CD4-positive, alpha-beta T cell treated with Interleukin-17A for 1 hour (primary cell): ENCODE results near the gene IMPDH1.

Experiments used
- DNase-seq: peaks from one replicate; pipeline ENCODE4 v3.0.0-alpha.2; 2020

The IMPDH1 gene

GRCh38 chr7:128404886-128405470 lies 4.8 kb downstream of the IMPDH1 start:
- no peak for DNase-seq

DNA sequence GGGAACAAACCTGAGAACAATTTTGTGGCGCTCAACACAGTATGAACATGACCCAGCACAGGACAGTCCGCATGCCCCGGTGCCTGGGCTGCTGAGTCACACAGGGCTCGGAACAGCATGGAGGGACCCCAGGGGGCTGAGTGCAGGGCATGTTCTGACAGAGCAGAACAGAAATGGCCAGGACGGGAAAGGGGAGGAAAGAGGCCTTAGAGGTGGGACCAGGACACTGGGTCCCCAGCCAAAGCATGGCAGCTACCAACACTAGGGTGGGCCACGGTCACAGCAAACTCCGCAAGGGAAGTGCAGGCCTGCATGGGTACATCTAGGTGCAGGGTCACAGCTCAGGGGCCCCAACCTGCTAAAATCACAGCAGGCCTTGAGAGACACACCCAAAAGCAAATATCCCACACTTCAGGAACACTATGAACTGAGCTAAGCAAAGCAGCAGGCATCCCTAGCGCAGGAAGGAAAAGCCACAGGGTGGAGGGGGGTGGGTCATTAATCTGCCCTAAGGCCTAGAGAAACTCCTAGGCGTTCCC lies 5.6 kb downstream of the IMPDH1 start:
- no peak for DNase-seq

- DNase-seq = no peak
These were observed 6.1 kb downstream of the IMPDH1 start for GRCh38 chr7:128403676-128404075.

DNA sequence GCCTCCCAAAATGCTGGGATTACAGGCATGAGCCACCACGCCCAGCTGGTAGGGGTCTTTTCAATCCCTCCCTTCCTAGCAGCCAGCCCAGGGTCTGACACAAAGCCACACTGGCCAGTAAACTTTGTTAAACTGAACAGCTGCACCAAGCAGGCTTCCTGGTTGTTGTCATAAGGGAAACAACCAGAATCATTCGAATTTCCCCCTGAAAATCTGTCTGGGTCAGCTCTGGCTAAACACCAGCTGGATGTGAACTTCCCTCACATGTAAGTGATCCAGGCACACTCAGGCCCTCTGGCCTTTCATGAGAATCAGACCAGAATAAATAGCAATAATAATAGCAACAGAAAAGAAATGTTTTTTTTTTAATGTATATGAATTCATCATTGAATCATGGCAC lies 7.4 kb downstream of the IMPDH1 start:
- no peak for DNase-seq

- no peak for DNase-seq
These were observed 9.2 kb downstream of the IMPDH1 start for GRCh38 chr7:128400566-128400965.

GRCh38 chr7:128399991-128400390 lies 9.8 kb downstream of the IMPDH1 start:
- no peak for DNase-seq

DNA sequence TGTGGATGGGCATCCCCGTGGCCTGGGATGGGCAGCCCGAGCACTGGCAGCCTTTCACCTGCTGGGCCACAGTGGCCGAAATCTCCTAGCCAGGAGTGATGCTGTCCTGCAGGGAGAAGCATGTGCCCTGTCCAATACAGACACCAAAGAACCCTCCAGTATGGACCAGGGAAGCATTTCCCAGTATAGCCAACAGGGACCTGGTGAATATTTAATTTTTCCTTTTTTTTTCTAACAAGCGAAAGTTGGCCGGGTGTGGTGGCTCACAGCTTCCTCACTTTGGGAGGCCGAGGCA lies 11.0 kb downstream of the IMPDH1 start:
- no peak for DNase-seq

DNA sequence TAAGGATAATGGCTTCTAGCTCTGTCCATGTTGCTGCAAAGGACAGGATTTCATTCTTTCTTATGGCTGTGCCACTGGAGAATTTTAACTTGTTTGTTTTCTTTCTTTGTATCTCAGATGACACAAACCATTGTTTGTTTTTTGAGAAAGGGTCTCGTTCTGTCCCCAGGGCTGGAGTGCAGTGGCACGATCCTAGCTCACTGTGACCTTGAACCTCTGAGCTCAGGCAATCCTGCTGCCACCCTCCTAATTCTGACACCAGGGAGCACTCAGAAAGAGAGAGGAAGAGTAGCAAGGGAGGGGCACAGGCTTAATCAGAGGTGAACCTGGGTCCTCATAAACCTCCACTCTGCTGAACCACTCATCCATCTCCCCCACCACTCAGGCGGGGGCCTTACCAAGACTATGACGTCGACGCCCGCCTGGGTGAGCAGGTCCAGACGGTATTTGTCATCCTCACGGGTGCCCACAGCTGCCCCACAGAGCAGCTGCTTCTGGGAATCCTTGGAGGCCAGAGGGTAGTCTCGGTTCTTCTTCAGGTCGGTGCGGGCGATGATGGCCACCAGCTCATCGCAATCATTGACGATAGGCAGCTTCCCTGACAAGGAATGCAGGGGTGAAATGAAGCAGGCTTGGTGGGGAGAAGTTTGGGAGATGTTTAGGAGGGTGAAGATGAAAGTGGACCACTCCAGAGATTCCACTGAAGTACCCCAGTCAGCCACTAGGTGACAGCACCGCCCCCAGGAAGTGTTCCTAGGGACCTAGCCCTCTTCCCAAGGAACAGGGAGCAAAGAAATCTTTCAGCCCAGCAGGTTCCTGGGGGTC lies 11.6 kb downstream of the IMPDH1 start:
- DNase-seq = peak; percentile 39

- DNase-seq = no peak
These were observed 13.4 kb downstream of the IMPDH1 start for GRCh38 chr7:128396357-128396756.

DNA sequence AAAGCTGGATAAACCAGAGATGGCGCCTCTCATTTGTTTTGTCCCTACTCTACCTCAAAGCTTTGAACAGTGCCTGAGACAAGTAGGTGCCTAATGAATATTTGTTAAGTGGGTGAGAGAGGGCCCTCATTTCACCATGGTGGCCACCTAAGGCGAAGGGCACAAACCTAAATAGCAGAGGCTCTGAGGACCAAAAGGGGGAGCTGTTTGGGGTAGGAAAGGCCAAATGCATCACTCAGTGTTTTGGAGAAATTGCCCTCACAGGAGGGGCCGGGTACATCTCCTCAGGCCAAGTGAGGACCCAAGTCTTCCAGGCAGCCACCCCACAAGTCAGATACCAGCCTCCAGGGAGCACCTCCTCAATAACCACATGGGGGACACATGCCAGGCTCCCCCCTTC lies 14.0 kb downstream of the IMPDH1 start:
- DNase-seq = no peak

- no peak for DNase-seq
These were observed 14.8 kb downstream of the IMPDH1 start for GRCh38 chr7:128394904-128395496.

DNA sequence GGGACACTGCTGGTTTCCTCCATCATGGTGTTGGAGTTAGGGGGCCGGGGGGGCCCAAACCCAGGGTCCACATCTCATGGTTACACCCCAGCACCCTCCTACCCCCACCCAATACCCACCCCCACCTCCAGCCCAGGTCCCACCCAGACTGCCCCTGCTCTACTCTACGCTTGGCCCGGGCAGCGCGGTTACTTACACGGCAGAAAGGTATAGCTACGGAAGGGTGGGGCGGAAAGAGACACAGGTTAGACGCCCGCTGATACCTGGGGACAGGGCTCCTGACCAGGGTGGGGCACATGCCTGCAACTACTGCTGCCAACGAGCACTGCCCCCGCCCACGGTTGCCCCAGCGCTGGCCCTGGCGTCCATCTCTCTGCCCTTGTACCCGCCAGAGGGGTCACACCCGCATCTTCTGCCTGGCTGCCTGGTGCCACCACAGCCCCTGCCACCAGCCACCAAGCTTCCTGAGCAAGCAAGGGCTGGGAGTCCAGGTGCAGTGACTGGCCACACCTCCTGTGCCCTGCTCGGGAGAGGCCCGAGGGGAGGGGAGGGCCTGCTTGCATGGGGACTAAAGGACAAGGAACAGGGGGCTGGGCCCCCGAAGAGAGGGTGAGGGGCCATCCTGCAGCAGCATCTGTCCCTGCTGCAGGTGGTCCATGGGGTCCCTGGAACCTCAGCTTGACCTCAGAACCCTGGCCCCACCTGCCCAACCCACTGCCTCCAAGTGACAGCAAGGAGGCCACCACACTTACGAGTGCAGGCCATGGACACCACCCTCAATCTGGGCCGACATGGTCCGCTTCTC lies 16.1 kb downstream of the IMPDH1 start:
- no peak for DNase-seq

- DNase-seq = no peak
These were observed 17.1 kb downstream of the IMPDH1 start for GRCh38 chr7:128392446-128393327.

DNA sequence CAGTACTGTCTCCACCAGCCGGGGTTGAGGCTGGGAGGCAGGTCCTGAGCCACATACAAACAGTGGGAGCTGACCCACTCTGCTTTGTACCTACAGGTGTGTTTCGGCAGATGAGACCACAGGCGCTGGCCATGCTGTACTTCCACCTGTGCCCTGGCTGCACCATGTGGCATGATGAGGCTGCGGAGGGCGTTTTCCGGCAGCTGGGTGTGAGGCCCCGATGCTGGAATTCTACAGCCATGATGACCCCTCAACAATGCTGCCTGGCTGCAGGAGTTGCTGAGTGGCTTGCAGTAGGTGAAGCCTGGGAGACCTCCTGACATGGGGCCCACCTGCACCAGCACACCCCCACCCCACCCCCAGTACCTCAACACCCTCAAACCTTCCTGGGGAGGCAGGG lies 18.0 kb downstream of the IMPDH1 start:
- DNase-seq = no peak

DNA sequence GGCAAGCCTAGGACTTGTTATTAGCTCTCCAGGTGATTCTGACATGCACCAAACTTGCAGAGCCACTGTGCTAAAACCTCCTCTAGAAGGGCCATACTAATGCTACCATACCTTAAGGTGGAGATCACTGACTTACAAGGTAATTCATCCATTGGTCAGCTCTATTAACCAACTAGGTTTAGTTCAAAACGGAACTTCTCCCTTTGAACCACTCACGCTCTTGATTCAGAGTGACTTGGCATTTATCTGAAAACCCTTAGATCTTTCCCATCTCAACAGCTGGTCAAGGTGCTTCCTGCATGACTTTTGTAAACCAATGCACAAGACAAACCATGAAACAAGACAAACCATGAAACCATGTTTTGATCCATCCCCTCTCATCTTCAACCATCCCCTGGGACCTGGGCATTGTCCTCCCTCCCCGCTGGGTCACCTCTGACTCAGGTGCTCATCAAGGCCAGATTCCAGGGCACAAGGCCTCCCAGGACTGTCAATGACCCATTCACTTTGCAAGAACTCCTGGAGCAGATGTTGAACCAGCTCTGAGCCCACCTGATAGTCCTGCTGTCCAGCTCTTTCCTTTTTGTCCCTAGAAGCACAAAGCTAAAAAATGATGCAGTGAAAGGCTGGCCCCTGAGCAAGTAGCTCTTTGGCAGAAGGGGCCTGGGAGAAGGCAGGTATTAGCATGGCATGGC lies 18.8 kb downstream of the IMPDH1 start:
- DNase-seq = no peak

DNA sequence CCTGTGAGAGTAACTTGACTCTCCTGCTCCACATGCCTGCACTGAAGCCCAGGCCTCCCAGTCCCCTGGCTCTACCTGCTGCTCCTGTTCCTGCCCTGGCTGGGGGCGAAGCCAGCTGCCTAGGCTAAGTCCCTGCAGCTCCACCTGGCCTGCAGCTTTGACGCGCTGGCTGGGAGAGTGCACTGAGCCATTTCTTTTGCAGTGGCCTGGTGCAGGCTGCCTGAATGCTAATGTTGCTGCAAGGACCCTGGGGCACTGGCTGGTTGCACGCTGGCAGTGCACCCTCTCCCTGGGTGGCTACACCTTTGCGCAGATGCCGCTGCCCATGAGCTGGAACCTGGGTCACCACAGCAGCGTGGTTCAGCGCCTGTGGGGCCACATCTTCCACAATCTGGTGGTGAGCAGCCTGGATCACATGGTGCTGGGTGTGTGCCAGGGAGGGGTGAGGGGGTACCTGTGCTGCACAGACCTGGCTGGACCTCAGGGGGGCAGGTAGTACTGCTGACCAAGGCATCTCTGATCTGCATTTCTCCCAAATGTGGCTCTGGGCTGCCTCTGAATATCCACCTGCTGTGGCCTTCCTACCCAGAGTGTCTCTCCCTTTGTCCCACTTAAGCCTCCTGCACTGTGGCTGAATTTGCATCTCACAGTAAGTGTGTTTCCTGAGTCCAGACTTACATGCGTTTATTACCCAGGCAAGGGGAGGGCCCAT lies 20.0 kb downstream of the IMPDH1 start:
- DNase-seq = no peak

DNA sequence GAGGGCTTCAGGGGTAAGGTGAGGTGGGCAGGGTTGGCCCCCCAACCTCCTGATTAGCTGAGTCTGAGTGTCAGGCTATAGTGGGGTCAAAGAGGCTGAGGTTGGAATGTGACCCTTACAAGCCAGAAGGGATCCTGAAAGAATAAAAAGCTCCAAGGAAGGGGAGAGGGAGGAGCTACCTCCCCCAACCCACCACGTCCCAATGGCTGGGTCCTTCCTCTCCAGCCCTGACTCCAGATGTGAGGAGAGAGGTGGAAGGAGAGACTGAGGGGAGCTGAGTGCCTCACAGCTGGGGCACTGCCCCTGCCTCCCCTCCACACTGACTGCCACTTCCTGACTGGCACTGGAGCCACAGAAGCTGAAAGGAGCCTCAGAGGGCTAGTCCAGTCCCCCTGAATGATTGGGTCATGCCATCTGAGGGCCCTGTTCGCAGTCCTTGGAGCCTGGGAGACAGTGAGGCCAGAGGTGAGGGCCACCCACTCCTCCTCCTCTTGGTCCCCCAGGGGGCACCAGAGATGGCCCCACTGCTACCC lies 20.6 kb downstream of the IMPDH1 start:
- no peak for DNase-seq

DNA sequence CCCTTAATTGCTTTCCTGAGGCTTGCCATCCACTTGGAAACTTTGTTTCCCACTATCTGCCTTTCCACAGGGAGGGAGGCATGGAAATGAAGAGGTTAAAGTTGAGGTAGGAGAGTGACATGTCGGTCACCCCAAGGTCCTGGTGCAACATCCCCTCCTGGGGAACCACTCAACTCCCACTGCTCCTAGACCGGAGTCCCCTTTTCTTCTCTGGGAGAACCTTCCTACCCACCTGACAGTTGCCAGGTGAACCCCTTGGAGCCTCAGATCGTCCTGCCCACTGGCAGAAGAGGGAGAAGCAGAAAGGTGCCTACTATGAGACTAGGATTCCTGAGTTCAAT lies 21.7 kb downstream of the IMPDH1 start:
- no peak for DNase-seq

GRCh38 chr7:128387216-128388144 lies 22.3 kb downstream of the IMPDH1 start:
- peak; percentile 68 for DNase-seq
